Pancreas (tissue), 10 donors: ENCODE results near the gene VANGL2. TPM values are rescaled to one million over a fixed set of nuclear protein-coding genes. Genes with fewer than 3 reads are reported as not detected.

ENCODE experiments used
- ATAC-seq, 4 donors: fragments of 200-7000 bp; cut with Tn5 transposase; one replicate each; pipeline versions ENCODE4 v1.8.0 to v1.9.1; 2020; ENCODE audit warnings: mild to moderate bottlenecking in 4 of 4, moderate library complexity in 4 of 4
- DNase-seq, 6 donors: peaks; one replicate each; pipeline ENCODE4 v3.0.0-alpha.2; 2020
- FAIRE-seq: peaks from 2 replicates; lab custom pipeline; 2012; peaks lifted over from hg19 to GRCh38; lab: Jason Lieb, UNC
- H3K27ac ChIP-seq, 4 donors: fragments of 200-600 bp; sonication (generic); 1 replicate in 3 of 4; 2 replicates in 1 of 4; pipeline versions ENCODE4 v1.5.0 to v1.8.0; 2020
- H3K27me3 ChIP-seq, 4 donors: fragments of 200-600 bp; one replicate each; pipeline ENCODE4 v1.8.0; 2021
- H3K36me3 ChIP-seq, 3 donors: fragments of 200-600 bp; sonication (generic) in 1 of 3; one replicate each; pipeline versions ENCODE4 v1.5.0 to v1.8.0; 2020 to 2021
- H3K4me1 ChIP-seq, 3 donors: fragments of 200-600 bp; one replicate each; pipeline ENCODE4 v1.8.0; 2021
- H3K4me3 ChIP-seq, 4 donors: fragments of 200-600 bp; sonication (generic) in 2 of 4; one replicate each; pipeline versions ENCODE4 v1.5.0 to v1.8.0; 2020 to 2021
- H3K9me3 ChIP-seq, 4 donors: fragments of 200-600 bp; one replicate each; pipeline ENCODE4 v1.8.0; 2021
- CTCF ChIP-seq, 4 donors: fragments of 200-600 bp; sonication (generic) in 3 of 4; IDR thresholded peaks; one replicate each; pipeline versions ENCODE4 v1.5.0 to v1.8.0; 2021; ENCODE audit warnings: antibody characterized with exemption in 4 of 4
- WGBS, 2 donors: extraction: QIAGEN DNeasy Blood & Tissue Kit; methylation state at CpG; one replicate each; pipeline ENCODE4 v1.1.7; 2013; 5-methylcytosine and 5-hydroxymethylcytosine counted together
- intact Hi-C, 3 donors: fragments of 100-400 bp; cut with DNase I; formaldehyde crosslinking; loops; one replicate each; pipeline versions ENCODE4 v1.11.1 to v1.14.2; 2022
- polyA plus RNA-seq, 2 donors: library from polyadenylated mRNA; stranded (reverse); fragments of 200-250 nt; gene quantifications; one replicate each; pipeline ENCODE4 v1.2.3, GENCODE V29; 2013
- total RNA-seq, 6 donors: library from RNA; stranded (reverse); fragmentation: NEBNext Ultra II Directional in 4 of 6; extraction: Animal tissue kit (Norgen Biotek cat#: 25700) in 4 of 6; gene quantifications; one replicate each; pipeline versions ENCODE4 v1.2.1 to v1.2.4, GENCODE V29; 2021 to 2023
- donor health status: healthy with polysubstance abuse.
- donor health status: DM: no; HTN: no; CAD: no; lungs with moderate emphysema.
- donor health status: DM: no; HTN: no; CAD: no.
- donor health status: control.
- donor health status: control.
- donor health status: Bipolar disorder and iron deficiency.
- donor health status: DM: yes; HTN: yes; CAD: no.
- donor health status: DM: no; HTN: no; CAD: no.
- donor health status: DM: no; HTN: no; CAD: no.
- donor health status: DM: yes; HTN: yes; CAD: no.

The VANGL2 gene
- total and polyA plus RNA-seq, 8 donors = 2.5 to 9.9 (median 4.2) TPM

GRCh38 chr1:160466961-160467360 lies 66.6 kb downstream of the VANGL2 start:
- H3K9me3 ChIP-seq = no peaks in the 10 kb centered on the region
- intact Hi-C loops = no loop called here
- DNase-seq = no peak
- H3K4me1 ChIP-seq = no peaks in the 10 kb centered on the region
- no peak overlapping the region for H3K4me3 ChIP-seq
- TF ChIP-seq CTCF (IDR thresholded peaks at IDR 0.05) = no peak
- FAIRE-seq = no peak
- WGBS, 2 donors = 97 to 100% methylated on average over 2 of the region's 2 CpGs
- ATAC-seq = no peak
- H3K27me3 ChIP-seq = no peaks in the 10 kb centered on the region
- H3K36me3 ChIP-seq = no peaks in the 10 kb centered on the region
- H3K27ac ChIP-seq = no peak overlapping the region

- no peak for TF ChIP-seq CTCF (IDR thresholded peaks at IDR 0.05)
- intact Hi-C loops = no loop called here
- DNase-seq = no peak
- H3K9me3 ChIP-seq = no peaks in the 10 kb centered on the region
- no peak overlapping the region for H3K27ac ChIP-seq
- no peak for FAIRE-seq
- H3K27me3 ChIP-seq = no peaks in the 10 kb centered on the region
- ATAC-seq = no peak
- no peaks in the 10 kb centered on the region for H3K36me3 ChIP-seq
- H3K4me3 ChIP-seq = no peak overlapping the region
- no peaks in the 10 kb centered on the region for H3K4me1 ChIP-seq
These were observed 67.2 kb downstream of the VANGL2 start for GRCh38 chr1:160467576-160467975.

- FAIRE-seq = no peak
- no peak for TF ChIP-seq CTCF (IDR thresholded peaks at IDR 0.05)
- Histone ChIP-seq H3K4me3 (no peak overlapping the region), H3K4me1 (no peaks in the 10 kb centered on the region), H3K27me3 (no peaks in the 10 kb centered on the region), H3K9me3 (no peaks in the 10 kb centered on the region), H3K36me3 (no peaks in the 10 kb centered on the region), H3K27ac (no peak overlapping the region)
- DNase-seq = no peak
- intact Hi-C loops = no loop called here
- no peak for ATAC-seq
- 90 to 91% methylated on average over 1 of the region's 1 CpG for WGBS, 2 donors
These were observed 70.9 kb downstream of the VANGL2 start for GRCh38 chr1:160471253-160471652.

- DNase-seq (no peak), ATAC-seq (no peak), FAIRE-seq (no peak)
- TF ChIP-seq CTCF (IDR thresholded peaks at IDR 0.05) = no peak
- 84 to 92% methylated on average over 3 of the region's 3 CpGs for WGBS, 2 donors
- intact Hi-C loops = no loop called here
- no peak overlapping the region for H3K4me3 ChIP-seq
- H3K4me1 ChIP-seq = no peaks in the 10 kb centered on the region
- no peaks in the 10 kb centered on the region for H3K36me3 ChIP-seq
- H3K27me3 ChIP-seq = no peaks in the 10 kb centered on the region
- no peaks in the 10 kb centered on the region for H3K9me3 ChIP-seq
- H3K27ac ChIP-seq = no peak overlapping the region
These were observed 71.7 kb downstream of the VANGL2 start for GRCh38 chr1:160472112-160472511.

GRCh38 chr1:160474392-160475242 lies 74.3 kb downstream of the VANGL2 start:
- intact Hi-C loops = no loop called here
- no peak overlapping the region for H3K4me3 ChIP-seq
- H3K36me3 ChIP-seq = no peaks in the 10 kb centered on the region
- 87 to 93% methylated on average over 1 of the region's 1 CpG for WGBS, 2 donors
- no peaks in the 10 kb centered on the region for H3K4me1 ChIP-seq
- H3K27me3 ChIP-seq = no peaks in the 10 kb centered on the region
- FAIRE-seq = no peak
- ATAC-seq = no peak
- no peak for DNase-seq
- no peak overlapping the region for H3K27ac ChIP-seq
- H3K9me3 ChIP-seq = no peaks in the 10 kb centered on the region
- no peak for TF ChIP-seq CTCF (IDR thresholded peaks at IDR 0.05)
